Psoas muscle (tissue), 8 donors: ENCODE measurements around the gene MYRIP. TPM values are rescaled to one million over a fixed set of nuclear protein-coding genes. Genes with fewer than 3 reads are reported as not detected.

Experiments used
- ATAC-seq, 4 donors: fragments of 200-7000 bp; cut with Tn5 transposase; one replicate each; pipeline ENCODE4 v1.9.1; 2020; ENCODE audit warnings: moderate library complexity in 3 of 4, mild to moderate bottlenecking in 2 of 4
- DNase-seq, 2 donors: peaks; one replicate each; pipeline ENCODE4 v3.0.0-alpha.2; 2020
- H3K27ac ChIP-seq: fragments of 200-600 bp; one replicate; pipeline ENCODE4 v1.8.0; 2022
- H3K27me3 ChIP-seq, 3 donors: fragments of 200-600 bp in 1 of 3; one replicate each; pipeline versions ENCODE4 v1.6.1 to v1.8.0; 2013 to 2022; ENCODE audit warnings: low read length in 2 of 3, mild to moderate bottlenecking in 2 of 3, moderate library complexity in 1 of 3; ENCODE audit not compliant: insufficient read depth in 3 of 3
- H3K36me3 ChIP-seq, 2 donors: fragments of 200-600 bp in 1 of 2; one replicate each; pipeline versions ENCODE4 v1.6.1 to v1.8.0; 2013 to 2022; ENCODE audit warnings: low read depth in 1 of 2, mild to moderate bottlenecking in 1 of 2, moderate library complexity in 1 of 2; ENCODE audit not compliant: insufficient read depth in 1 of 2
- H3K4me1 ChIP-seq: fragments of 200-600 bp; one replicate; pipeline ENCODE4 v1.8.0; 2022
- H3K4me3 ChIP-seq: fragments of 200-600 bp; one replicate; pipeline ENCODE4 v1.8.0; 2022; ENCODE audit warnings: mild to moderate bottlenecking
- H3K9me3 ChIP-seq: fragments of 200-600 bp; one replicate; pipeline ENCODE4 v1.8.0; 2022
- WGBS, 3 donors: extraction: QIAGEN DNeasy Blood & Tissue Kit; methylation state at CpG; one replicate each; pipeline versions ENCODE4 v1.1.6 to v1.1.7; 2013; 5-methylcytosine and 5-hydroxymethylcytosine counted together
- intact Hi-C, 2 donors: fragments of 100-400 bp; cut with DNase I; formaldehyde crosslinking; loops; one replicate each; pipeline versions ENCODE4 v1.11.0 to v1.14.2; 2022
- polyA plus RNA-seq, 3 donors: library from polyadenylated mRNA; stranded (reverse); fragments of 200-250 nt; gene quantifications; one replicate each; pipeline ENCODE4 v1.2.3, GENCODE V29; 2013
- total RNA-seq, 4 donors: library from RNA; stranded (reverse); fragmentation: NEBNext Ultra II Directional in 2 of 4; extraction: Animal tissue kit (Norgen Biotek cat#: 25700) in 2 of 4; gene quantifications; one replicate each; pipeline versions ENCODE4 v1.2.1 to v1.2.4, GENCODE V29; 2021 to 2023
- TF ChIP-seq, protein P1 (sequence below): fragments of 200-600 bp; IDR thresholded peaks from one replicate; pipeline ENCODE4 v1.8.0; 2022; ENCODE audit warnings: antibody characterized with exemption
- donor health status: healthy with polysubstance abuse.
- donor health status: DM: no; HTN: no; CAD: no; lungs with moderate emphysema.
- donor health status: Bipolar disorder and iron deficiency.
- donor health status: healthy.
- donor health status: DM: yes; HTN: yes; CAD: no.
- donor health status: DM: no; HTN: no; CAD: no.
- donor health status: DM: no; HTN: no; CAD: no.
- donor health status: DM: yes; HTN: yes; CAD: no.

Gene MYRIP
- total and polyA plus RNA-seq, 7 donors, result 0.35 to 2.8 (median 1.1) TPM

DNA sequence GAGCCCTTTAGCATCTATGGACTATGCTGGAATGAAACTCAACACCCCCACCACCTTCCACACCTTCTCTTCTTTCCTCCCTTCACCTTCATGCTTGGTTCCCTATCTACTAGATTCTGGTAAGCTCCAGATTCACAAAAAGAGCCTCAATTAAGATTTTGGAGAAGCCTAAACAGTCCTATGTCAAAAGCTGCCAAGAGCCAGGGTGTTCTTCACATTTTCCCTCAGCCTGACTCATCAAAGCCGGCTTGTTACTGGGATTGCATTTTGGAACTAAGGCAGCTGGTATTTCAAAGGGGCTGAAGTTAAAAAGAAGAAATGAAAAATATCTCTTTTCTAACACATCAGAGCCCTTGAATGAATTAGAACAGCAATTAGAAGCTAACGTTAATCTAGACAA, 247.7 kb downstream of the MYRIP start:
- Histone ChIP-seq H3K4me3 (no peak overlapping the region), H3K36me3 (no peaks in the 10 kb centered on the region), H3K27me3 (no peaks in the 10 kb centered on the region), H3K4me1 (no peaks in the 10 kb centered on the region), H3K9me3 (no peaks in the 10 kb centered on the region), H3K27ac (no peak overlapping the region)
- DNase-seq (no peak), ATAC-seq (no peak)
- TF ChIP-seq, protein P1, sequence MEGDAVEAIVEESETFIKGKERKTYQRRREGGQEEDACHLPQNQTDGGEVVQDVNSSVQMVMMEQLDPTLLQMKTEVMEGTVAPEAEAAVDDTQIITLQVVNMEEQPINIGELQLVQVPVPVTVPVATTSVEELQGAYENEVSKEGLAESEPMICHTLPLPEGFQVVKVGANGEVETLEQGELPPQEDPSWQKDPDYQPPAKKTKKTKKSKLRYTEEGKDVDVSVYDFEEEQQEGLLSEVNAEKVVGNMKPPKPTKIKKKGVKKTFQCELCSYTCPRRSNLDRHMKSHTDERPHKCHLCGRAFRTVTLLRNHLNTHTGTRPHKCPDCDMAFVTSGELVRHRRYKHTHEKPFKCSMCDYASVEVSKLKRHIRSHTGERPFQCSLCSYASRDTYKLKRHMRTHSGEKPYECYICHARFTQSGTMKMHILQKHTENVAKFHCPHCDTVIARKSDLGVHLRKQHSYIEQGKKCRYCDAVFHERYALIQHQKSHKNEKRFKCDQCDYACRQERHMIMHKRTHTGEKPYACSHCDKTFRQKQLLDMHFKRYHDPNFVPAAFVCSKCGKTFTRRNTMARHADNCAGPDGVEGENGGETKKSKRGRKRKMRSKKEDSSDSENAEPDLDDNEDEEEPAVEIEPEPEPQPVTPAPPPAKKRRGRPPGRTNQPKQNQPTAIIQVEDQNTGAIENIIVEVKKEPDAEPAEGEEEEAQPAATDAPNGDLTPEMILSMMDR, result no peak
- 62 to 81% (median 73%) methylated on average over 2 of the region's 2 CpGs for WGBS, 3 donors
- intact Hi-C loops, result no loop called here

DNA sequence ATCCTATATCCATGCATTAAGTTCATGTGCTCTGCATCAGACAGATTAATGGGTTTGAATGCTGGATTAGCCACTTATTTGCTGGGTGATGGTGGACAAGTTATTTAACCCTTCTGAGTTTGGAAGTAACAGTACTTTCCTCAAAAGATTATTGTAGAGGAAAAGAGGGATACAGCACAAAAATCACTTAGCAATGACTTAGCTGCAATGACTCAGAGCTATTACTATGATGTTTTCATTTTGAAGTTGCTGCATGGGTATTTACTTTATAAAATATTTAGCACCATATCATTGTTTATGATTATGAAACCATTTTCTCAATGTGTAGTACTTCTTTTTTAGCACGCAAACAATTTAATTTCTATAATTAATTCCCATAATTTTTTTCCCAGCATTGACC, 248.4 kb downstream of the MYRIP start:
- no peaks in the 10 kb centered on the region for H3K9me3 ChIP-seq
- TF ChIP-seq, protein P1, result no peak
- intact Hi-C loops, result no loop called here

DNA sequence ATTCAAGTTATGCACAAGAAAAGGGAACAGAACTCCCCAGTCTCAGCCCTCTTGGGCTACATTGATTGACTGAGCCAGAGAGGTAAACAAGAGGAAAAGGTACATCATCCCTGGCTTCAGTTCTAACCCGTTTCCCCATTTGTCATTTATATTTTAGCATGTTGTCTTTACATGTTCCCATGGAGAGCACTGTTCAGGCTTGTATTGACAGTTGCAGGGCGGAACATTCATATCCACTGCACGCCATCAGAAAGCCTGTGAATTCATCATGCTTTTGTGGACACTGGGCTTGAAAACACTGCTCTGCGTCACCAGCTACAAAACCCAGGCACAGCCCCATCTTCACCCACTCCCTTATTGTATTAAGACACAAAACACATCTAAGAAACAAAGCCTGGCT, 259.2 kb downstream of the MYRIP start:
- TF ChIP-seq, protein P1, result no peak
- WGBS, 3 donors, result 77 to 82% (median 81%) methylated on average over 4 of the region's 4 CpGs
- intact Hi-C loops, result no loop called here
- Histone ChIP-seq H3K36me3 (no peaks in the 10 kb centered on the region), H3K9me3 (no peaks in the 10 kb centered on the region), H3K27me3 (no peaks in the 10 kb centered on the region), H3K4me1 (no peaks in the 10 kb centered on the region), H3K4me3 (no peak overlapping the region), H3K27ac (no peak overlapping the region)
- no peak for ATAC-seq
- DNase-seq, result no peak

More for the DNA sequence above, 248.4 kb downstream of the MYRIP start:
- Histone ChIP-seq H3K27me3 (no peaks in the 10 kb centered on the region), H3K4me3 (no peak overlapping the region), H3K4me1 (no peaks in the 10 kb centered on the region), H3K36me3 (no peaks in the 10 kb centered on the region), H3K27ac (no peak overlapping the region)
- no peak for ATAC-seq
- no peak for DNase-seq
- WGBS, 3 donors, result 90 to 98% (median 95%) methylated on average over 1 of the region's 1 CpG

DNA sequence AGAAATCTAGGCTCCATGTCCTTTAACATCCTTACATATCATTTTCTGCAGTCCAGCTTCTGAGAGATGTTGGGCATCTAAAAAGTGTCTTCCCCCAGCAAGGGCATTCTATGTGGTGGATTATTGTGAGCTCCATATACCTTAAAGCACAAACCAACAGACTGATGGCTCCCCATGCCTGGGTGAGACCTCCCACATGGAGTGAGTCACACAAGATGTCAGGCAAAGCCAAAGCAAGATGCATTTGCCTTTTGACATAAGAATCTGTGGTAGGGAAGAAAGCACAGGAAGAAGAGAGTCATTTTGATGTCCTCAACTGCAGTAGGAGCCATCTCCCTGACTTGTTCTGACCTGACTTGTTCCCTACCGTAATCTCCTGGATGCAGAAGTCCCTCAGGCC, 261.4 kb downstream of the MYRIP start:
- intact Hi-C loops, result no loop called here

More for the DNA sequence above, 261.4 kb downstream of the MYRIP start:
- no peaks in the 10 kb centered on the region for H3K4me1 ChIP-seq
- no peaks in the 10 kb centered on the region for H3K9me3 ChIP-seq
- ATAC-seq (no peak), DNase-seq (no peak)
- no peaks in the 10 kb centered on the region for H3K36me3 ChIP-seq
- H3K4me3 ChIP-seq, result no peak overlapping the region
- TF ChIP-seq, protein P1, result no peak
- H3K27ac ChIP-seq, result no peak overlapping the region
- WGBS, 3 donors, result 92 to 95% (median 94%) methylated on average over 1 of the region's 1 CpG
- no peaks in the 10 kb centered on the region for H3K27me3 ChIP-seq
